Activated T-helper 1 cell treated with Interleukin-2 at 50 U/mL for 16 hours (primary cell): Measurements from ENCODE around the gene TBC1D9B.
"Not testable (repeated sequence)": the region's sequence is repeated elsewhere in the genome, so short reads cannot be mapped to it uniquely, and the experiment has no call there.

Experiments used
- DNase-seq: peaks from one replicate; pipeline ENCODE4 v3.0.0-alpha.2; 2020; ENCODE audit warnings: low read depth

Gene TBC1D9B

GRCh38 chr5:179885491-179886090, 22.1 kb downstream of the TBC1D9B start:
- no peak for DNase-seq

DNA sequence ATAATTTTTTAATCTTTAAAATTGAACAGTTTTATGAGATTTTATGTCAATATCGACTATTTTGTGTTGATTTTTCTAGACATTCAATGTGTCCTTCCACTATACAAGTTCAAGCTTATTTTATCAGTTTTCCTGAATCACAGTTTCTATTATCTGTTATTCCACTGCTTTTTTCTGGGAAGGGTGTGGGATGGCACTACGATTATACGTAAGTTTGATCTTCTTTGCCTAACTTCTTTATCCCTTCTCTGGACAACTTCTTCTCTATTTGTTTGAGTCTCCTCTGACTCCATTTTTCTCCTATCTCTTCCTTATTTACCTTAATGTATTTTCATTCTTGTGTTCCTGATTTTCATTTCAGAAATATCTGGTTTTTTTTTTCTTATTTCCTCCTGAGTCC, 24.5 kb downstream of the TBC1D9B start:
- no peak for DNase-seq

DNA sequence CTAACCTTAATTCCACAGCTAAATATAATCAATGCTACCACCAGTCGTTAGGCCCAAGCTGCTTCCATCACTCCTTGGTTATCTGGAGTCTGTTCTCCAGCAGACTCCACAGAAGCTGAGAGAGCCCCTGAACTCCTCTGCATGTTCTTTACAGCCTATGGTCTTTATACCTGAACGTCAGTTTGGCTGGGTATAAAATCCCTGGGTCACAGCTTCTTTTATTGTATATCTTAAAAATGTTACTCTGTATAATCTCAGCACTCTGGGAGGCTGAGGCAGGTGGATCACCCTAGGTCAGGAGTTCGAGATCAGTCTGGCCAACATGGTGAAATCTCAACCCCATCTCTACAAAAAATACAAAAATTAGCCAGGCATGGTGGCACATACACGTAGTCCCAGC, 25.4 kb downstream of the TBC1D9B start:
- no peak for DNase-seq

- DNase-seq = no peak
Observed at GRCh38 chr5:179880848-179881590, 26.7 kb downstream of the TBC1D9B start.

GRCh38 chr5:179880066-179880650, 27.5 kb downstream of the TBC1D9B start:
- no peak for DNase-seq

DNA sequence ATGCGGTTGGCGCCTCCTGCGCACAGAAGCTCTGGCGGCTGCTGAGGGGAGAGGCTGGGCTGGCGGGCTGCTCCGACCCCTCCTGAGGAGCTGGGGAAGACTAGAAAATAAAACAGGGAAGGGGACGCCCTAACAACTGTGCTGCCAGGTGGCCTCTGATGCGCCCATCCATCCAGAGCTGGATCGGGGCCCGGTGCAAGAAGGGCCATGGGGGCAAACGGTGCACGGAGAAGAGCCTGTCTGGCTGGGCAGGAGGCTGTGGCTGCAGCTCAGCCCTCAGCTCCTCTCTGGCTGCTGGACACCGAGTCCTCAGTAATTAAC, 28.0 kb downstream of the TBC1D9B start:
- no peak for DNase-seq

DNA sequence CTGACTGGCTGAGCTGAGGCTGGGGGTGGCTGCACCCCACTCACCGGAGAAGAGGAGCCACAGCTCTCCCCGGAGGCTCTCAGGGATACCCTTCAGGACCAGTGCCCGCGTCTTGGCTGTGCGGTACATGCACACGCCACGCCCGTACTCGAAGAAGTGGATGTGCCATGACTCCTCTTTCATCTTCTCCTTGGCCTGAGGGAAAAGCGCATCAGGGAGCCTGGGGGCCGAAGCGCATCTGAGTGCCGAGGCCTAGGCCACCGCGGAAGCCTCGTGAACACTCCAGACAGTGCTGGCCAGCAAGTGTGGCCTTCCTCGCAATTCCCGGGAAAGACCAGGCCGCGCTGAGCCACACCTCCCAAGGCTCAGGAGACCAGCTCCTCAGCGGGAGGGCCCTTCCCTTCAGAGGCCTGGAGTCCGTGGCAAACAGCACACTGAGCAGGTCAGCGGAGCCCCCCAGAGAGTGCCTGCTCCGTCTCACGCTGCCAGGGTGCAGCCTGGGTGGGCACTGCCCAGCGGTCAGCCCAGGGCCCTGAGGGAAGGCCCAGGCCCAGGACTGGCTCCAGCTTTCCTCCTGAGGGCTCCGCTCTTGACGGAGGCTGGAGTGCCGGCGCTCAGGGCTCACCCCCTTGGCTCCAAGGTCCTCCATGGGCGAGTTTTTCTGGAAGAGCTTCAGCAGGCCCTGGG, 28.6 kb downstream of the TBC1D9B start:
- DNase-seq = no peak

GRCh38 chr5:179878222-179879002, 29.3 kb downstream of the TBC1D9B start:
- DNase-seq = no peak

DNA sequence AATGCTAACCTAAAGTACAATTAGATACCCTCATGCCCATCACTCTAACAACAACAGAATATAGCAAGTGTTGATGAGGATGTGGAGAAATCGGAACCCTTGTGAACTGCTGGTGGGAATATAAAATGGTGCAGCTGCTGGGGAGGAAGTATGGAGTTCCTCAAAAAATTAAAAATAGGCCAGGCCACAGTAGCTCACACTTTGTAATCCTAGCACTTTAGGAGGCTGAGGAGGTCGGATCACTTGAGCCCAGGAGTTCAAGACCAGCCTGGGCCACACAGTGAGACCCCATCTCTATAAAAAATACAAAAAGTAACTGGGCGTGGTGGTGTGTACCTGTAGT, 31.1 kb downstream of the TBC1D9B start:
- DNase-seq = no peak

GRCh38 chr5:179875741-179876609, 31.7 kb downstream of the TBC1D9B start:
- DNase-seq = no peak

GRCh38 chr5:179874536-179875292, 33.0 kb downstream of the TBC1D9B start:
- DNase-seq = no peak

GRCh38 chr5:179874136-179874535, 33.6 kb downstream of the TBC1D9B start:
- DNase-seq = no peak

- DNase-seq = no peak
Observed at GRCh38 chr5:179873588-179874110, 34.0 kb downstream of the TBC1D9B start.

GRCh38 chr5:179872828-179873575, 34.7 kb downstream of the TBC1D9B start:
- DNase-seq = no peak

- no peak for DNase-seq
Observed at GRCh38 chr5:179872055-179872827, 35.5 kb downstream of the TBC1D9B start.

DNA sequence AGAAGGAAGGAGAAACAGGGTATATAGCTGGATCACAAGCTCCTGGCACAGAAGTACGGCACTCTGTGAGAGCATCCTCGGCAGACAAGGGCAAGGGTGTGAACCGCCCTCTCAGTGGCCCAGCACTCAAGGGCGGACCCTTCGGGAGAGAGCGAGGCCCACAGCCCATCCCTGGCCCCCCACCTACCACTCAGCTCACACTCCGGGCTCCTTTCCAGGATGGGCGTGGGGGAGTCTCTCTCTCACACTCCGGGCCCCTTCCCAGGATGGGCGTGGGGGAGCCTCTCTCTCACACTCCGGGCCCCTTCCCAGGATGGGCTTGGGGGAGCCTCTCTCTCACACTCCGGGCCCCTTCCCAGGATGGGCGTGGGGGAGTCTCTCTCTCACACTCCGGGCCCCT, 36.2 kb downstream of the TBC1D9B start:
- DNase-seq = not testable (repeated sequence)

GRCh38 chr5:179870952-179871351, 36.7 kb downstream of the TBC1D9B start:
- DNase-seq = no peak

- DNase-seq = no peak
Observed at GRCh38 chr5:179870403-179870903, 37.2 kb downstream of the TBC1D9B start.
